Measurements from ENCODE around the gene ARHGEF11.

Gene ARHGEF11

DNA sequence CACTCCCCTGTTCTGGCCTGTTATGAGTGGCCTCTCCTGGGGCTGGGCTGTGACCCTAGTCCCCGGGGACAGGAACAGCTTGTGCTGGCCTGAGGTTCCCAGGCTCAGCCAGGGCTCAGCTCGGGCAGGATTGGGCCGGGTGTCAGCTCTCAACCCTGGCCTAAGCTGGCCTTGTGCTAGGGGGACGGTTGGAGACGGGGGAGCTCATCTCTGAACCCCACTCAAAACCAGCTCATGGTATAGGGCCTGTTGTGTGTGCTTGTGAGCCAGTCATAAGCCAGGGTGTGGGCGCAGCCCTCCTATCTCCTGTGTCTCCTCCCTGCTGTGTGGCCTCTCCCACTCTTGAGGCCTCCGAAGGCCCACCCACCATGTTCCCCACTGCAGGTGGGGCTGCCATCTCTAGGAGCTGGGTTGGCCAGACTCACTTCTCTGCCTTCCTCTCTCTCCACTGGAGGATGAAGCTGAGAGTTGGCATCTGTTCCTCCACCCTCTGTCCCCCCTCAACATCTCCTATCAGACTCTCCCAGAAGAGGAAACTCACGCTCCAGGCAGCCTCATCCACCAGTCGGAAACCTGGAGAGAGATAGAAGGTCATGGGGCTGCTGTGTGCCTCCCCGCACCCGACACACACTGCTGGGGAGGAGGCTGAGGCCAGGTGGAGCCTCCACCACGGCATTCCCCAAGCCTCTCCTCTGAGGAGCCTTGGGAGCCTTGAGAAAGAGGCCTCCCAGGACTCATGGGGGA, 150.7 kb downstream of the ARHGEF11 start:
- peak; percentile 5 for DNase-seq (ENCODE audit: low spot score)

DNA sequence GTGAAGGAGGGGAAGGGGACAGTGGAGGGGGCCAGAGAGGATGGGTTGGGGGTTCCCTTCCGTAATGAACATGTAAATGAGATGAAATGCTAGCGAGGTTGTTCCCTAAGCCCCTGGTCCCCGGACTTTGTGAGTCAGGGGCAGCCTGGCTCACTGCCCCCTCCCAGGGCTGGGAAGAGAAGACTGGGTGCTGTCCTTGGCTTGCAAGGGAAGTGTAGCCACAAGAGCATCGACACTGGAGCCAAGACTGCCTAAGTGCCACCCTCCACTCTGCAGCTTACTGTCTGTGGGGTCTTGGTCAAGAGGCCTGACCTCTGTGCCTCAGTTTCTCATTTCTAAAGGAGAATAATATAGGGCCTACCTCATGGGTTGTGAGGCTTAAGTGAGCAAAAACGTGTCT, 151.5 kb downstream of the ARHGEF11 start:
- DNase-seq (ENCODE audit: low spot score): no peak

DNA sequence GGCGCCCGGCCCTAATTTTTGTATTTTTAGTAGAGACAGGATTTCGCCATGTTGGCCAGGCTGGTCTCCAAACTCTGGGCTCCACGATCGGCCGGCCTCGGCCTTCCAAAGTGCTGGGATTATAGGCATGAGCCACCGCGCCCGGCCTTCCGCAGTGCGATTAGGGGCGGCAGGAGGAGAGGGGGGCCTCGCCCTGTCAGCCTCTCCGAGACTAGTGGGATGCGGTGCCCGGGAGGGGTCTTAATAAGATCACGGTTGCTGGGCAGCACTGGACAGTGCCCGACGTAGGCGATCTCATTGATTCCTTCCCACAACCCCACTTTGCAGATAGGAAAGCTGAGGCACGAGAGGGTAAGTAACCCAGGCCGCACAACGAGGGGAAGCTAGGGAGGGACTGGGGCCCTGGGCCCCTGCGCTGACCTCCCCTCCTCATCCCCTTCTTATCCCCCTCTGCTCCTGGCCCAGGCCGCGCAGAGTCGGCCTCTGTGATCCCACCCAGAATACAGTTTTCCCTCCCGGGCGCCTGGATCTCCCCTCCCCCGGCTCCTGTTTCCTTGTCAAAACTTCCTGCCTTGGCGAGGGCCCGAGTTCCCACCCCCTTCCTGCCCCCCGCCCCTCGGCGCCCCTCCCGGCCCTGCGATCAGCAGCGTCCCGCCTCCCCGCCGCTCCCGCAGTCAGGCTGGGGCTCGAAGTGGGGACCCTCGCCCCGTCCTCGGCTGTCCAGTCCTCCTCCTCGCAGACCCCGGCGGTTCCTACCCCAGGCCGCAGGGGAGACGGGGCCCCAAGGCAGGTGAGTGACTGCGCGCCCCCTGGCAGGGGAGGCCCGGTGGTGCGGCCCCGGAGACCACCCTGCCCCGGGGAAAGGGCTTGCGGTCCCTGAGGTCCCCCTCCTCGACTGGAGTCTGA, 152.2 kb downstream of the ARHGEF11 start, which contains the start of gene PEAR1:
PEAR1 (plus strand) TSS at position 671 of the 906 bp plus-strand sequence. CDS start 10,209 bp downstream, outside the sequence.
- DNase-seq (ENCODE audit: low spot score): no peak

DNA sequence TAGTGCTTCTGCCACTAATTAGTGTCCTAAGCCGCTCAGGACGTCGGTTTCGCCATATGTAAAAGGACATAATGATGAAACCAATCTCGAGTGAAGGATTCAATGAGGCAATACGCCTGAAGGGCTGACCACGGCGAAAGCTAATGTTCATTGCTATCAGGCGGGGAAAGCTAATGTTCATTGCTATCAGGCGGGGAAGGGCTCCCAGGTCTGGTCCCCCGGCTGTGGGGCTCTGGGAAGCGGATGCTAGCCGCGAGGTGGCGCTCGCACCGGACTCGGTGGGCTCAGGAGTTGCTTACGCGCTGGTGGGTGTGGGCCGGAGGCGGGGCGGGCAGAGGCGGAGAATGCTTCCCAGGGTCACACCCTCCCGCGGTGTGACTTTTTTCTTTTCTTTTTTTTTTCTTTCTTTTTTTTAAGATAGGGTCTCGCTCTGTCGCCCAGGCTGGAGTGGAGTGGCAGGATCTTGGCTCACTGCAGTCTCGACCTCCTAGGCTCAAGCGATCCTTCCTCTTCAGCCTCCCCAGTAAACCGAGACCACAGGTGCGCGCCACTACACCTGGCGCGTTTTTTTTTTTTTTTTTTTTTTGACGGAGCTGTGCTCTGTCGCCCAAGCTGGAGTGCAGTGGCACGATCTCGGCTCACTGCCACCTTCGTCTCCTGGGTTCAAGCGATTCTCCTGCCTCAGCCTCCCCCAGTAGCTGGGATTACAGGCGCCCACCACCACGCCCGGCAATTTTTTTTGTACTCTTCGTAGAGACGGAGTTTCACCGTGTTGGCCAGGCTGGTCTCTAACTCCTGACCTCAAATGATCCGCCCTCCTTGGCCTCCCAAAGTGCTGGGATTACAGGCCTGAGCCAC, 153.1 kb downstream of the ARHGEF11 start:
- peak; percentile 50 for DNase-seq (ENCODE audit: low spot score)

DNA sequence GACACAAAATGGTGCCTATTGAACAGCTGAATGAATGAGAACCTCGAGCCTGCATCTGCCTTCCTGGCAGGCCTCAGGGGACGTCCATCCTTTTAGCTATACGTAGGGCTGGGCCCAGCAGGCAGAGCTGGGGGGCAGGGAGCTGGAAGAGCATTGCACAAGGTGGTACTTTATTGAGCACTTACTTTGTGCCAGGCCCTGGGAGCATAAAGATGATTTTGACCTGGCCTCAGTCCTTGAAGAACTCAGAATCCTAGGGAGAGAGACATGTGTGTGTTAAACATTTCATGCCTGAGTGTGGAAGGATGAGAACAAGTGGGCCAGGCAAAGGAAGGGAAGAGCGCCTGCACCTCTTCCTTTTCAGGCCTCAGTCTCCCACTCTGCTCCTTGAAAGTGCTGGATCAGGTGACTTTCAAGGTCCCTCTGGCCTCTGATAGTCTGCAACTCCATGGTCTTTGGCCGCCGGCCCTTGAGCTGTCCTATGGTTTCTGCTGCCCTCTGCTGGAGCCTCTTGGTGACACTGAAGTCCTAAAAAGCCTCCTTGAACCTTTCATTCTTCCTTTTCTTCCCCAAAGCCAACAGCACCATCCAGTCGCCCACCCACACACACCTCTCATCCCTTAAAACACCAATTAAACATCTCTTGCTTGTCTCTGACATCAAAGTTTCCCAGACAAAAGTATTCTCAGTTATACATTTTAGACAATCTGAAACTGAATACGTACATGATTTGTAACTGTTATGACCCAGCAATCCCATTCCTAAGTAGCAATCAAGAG, 155.6 kb downstream of the ARHGEF11 start:
- DNase-seq (ENCODE audit: low spot score): peak; percentile 66

DNA sequence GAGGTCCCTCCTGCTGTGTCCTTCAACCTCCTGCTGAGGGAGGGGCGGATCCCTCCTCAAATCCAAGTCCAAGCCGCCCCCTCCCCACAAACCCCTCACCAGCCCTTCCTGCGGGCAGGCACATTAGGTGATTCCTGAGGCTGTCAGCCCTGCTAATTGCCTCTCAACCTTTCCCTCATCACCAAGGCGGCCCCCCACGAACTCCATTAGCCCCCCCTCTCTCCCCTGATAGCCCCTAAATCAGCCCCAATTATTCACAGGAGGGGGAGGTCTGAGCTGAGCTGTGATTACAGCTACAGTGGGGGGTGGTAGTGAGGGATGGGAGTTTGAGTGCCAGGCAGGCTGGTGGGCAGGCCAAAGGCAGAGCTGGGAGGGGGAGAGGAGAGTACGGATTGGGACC, 157.8 kb downstream of the ARHGEF11 start:
- no peak for DNase-seq (ENCODE audit: low spot score)

DNA sequence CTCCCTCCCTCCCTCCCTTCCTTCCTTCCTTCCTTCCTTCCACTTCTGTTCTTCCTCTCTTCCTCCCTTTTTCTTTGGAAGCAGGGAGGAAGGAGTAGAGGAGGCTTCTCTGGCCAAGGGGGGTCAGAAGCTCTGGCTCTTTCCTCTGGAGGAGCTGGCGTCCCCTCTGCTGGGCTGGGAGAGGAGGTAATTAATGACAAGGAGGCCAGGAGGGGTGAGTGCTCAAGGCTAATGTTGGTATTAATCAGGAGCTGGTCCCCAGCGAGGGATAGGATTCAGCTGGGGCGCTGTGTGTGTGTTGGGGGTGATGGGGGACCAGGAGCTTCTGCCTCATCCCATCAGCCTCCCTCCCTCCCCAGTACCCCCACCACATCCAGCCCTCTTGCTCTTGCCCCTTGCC, 158.2 kb downstream of the ARHGEF11 start:
- no peak for DNase-seq (ENCODE audit: low spot score)

DNA sequence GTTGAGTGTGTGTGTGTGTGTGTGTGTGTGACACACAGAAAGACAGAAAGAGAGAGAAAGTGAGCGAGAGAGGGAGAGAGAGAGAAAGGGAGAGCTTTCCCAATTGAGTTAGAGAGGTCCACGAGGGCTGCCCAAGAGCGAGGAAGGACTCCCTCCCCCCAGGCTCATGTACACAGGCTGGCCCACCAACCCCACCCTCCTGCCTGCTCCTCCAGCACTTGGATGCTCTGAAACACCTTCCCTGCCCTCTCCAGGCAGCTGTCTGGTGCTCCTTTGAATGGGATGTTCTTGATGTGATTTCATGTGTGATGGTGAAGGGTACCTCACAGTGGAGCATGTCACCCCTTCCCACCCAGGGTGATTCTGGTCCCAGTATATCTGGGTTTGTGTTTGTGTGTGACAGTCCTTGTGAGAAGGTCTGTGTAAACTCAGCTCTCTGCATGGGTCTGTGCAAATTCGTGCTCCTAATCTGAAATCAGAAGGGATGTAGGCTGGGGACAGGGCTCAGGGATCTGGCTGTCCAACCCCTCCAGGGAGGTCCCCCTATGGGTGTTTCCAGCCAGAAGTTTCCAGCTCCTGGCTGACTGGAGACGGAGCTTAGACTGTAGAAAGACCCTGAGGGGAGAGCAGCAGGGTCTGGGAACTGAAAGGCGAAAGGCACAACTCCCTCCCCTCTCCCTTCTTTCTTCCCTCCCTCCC, 158.8 kb downstream of the ARHGEF11 start:
- DNase-seq (ENCODE audit: low spot score): no peak

DNA sequence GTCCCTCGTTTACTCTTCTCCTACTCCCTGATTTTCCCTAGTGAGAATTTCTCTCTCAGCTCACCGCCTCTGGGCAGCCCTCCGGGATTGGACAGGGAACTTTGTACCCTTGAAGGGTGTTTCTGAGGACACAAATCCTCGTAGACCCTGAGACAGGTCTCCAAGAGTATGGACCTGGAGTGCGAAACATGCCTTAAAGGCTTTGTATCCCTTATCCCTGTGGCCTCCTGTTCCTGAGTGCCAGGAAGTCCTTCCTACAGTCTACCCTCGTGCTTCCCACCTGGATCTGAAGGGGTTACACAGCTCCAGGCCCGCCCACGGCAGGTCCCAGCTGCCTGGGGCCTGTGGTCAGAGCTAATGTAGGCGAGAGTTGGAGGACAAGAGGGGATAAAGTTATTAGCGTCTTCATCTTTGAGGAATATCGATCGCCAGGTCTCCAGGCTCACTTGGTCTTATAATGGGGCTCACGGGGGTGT, 159.6 kb downstream of the ARHGEF11 start:
- no peak for DNase-seq (ENCODE audit: low spot score)

DNA sequence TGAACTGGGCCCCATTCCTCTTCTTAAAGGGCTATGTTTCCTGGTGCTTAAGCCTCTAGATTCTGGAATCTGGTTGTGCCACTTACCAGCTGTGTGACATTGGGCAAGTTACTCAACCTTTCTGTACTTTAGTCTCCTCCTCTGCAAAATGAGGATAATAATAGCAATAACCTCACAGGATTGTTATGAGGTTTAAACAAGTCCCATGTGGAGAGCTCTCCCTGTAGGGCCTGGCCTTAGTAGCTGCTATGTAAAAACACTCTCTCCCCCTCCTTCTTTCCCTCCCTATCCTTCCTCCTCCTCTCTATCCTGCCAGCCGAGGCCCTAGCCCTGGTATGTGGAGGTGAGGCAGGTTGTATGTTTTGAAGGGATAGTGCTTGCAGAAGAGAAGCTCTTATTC, 160.2 kb downstream of the ARHGEF11 start:
- no peak for DNase-seq (ENCODE audit: low spot score)

All from putamen (tissue), 1 donor.